ENCODE data around the gene SIRT3.
"Not testable (repeated sequence)": the region's sequence is repeated elsewhere in the genome, so short reads cannot be mapped to it uniquely, and the experiment has no call there.

Gene SIRT3

GRCh38 chr11:189200-189783 is 46.9 kb downstream of the SIRT3 start:
- in situ Hi-C loops (cut with HindIII; ENCODE audit: low sequenced_read_pairs): not testable (repeated sequence)

- in situ Hi-C loops (cut with HindIII; ENCODE audit: low sequenced_read_pairs): not testable (repeated sequence)
These were observed 55.9 kb downstream of the SIRT3 start for GRCh38 chr11:180242-180641.

Measured in DLD1 (cell line).